ENCODE results near the gene LARGE2.

- TF ChIP-seq RARB (CRISPR knock-in tag; IDR thresholded peaks at IDR 0.05) (no peak), ZFP30 (CRISPR knock-in tag; IDR thresholded peaks at IDR 0.05) (no peak), PATZ1 (CRISPR knock-in tag; IDR thresholded peaks at IDR 0.05; ENCODE audit: borderline replicate concordance) (no peak), ARNTL (CRISPR knock-in tag; IDR thresholded peaks at IDR 0.05; ENCODE audit: borderline replicate concordance, low read depth) (no peak), CSRNP3 (CRISPR knock-in tag; IDR thresholded peaks at IDR 0.05) (no peak), ZFP3 (CRISPR knock-in tag; IDR thresholded peaks at IDR 0.05) (no peak), TCF4 (CRISPR knock-in tag; IDR thresholded peaks at IDR 0.05; ENCODE audit: borderline replicate concordance) (no peak), CSDC2 (CRISPR knock-in tag; IDR thresholded peaks at IDR 0.05) (no peak), GLIS3 (CRISPR knock-in tag; IDR thresholded peaks at IDR 0.05) (no peak)
Observed at GRCh38 chr11:45906096-45906682, 16.3 kb upstream of the LARGE2 start.

All from SK-N-SH treated with all-trans-retinoic acid at 6 μM for 48 hours (cell line).